ENCODE measurements around the gene SGTA. TPM values are rescaled to one million over a fixed set of nuclear protein-coding genes. Genes with fewer than 3 reads are reported as not detected.

The SGTA gene
- total RNA-seq, 1 experiment from 2014 or later, result 109 TPM

DNA sequence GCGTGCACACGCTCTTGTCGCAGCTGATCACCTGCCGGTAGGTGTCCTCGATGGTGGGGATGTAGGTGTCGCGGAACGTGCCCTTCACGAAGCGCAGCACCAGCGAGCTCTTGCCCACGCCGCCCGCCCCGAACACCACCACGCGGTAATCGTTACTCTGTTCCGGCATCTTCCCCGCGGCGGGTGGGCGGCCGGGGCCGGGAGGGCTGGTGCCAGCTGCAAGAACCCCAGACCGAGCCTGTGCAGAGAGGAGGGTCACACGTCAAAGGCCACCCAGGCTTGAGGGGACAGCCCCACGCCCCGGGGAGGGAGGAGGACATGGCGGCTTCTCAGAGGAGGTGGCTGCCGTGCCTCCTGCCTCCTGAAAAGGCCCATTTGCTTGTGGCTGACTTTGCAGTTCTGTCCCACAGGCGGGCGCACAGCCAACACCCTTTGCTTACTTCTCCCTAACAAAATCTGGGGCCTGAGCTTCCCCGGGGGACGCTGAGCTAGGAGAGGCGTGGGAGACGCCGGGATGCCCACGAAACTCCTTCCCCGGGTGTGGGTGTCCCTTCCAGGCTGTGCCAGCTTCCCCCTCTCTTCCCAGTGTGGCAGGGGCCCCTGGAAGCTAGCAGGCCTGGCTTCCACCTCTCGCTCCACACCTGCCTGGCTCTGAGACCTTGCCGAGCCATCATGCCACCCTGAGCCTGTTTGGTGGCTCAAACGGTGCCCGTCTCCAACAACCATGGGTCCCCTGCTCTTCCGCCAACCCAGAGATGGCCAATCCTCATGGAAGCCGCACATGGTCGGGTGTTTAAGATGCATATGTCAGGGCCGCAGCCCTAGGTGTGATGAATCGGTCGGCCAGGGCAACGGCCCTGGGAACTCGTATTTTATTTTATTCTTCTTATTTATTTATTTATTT lies 65.2 kb downstream of the SGTA start:
- Histone ChIP-seq H3K27me3 (ENCODE audit: insufficient read depth, low read length) (no peaks in the 10 kb centered on the region), H3K4me3 (replicated peaks in 1 of 2; ENCODE audit: low read depth in 1 of 2, low read length in 2 of 2) (no peak overlapping the region), H3K79me2 (ENCODE audit: insufficient read depth, low read length) (peaks cover 11% of the 10 kb centered on the region; the same call in 1 of the 2 replicates), H3K36me3 (ENCODE audit: control insufficient read depth in 1 of 2, insufficient read depth in 2 of 2, low read length in 2 of 2) (peaks cover 0 to 5% of the 10 kb centered on the region in 2 experiments; a peak in 2 of 4 replicates), H3K9me3 (ENCODE audit: control insufficient read depth in 1 of 2, insufficient read depth in 1 of 2, low read depth in 1 of 2, low read length in 2 of 2) (peaks cover 10 to 11% of the 10 kb centered on the region in 2 experiments; a peak in 3 of 4 replicates), H3K4me1 (ENCODE audit: control insufficient read depth in 1 of 2, insufficient read depth in 2 of 2, low read length in 2 of 2) (peaks cover 14 to 27% of the 10 kb centered on the region in 2 experiments), H2AFZ (ENCODE audit: low read depth, low read length, poor library complexity, severe bottlenecking) (no peak overlapping the region), H3K9me2 (ENCODE audit: insufficient read depth) (no peaks in the 10 kb centered on the region), H3K9ac (ENCODE audit: low read length) (no peak overlapping the region), H4K20me1 (ENCODE audit: insufficient read depth) (no peaks in the 10 kb centered on the region), H3K4me2 (ENCODE audit: low read length) (no peak overlapping the region), H3K27ac (ENCODE audit: low read depth, low read length) (no peak overlapping the region)
- BruUV-seq (replicated peaks), result no TSS peak
- ChIA-PET POLR2A (no interaction called here), CTCF (no interaction called here), RAD21 (ENCODE audit: low non-redundant PET in 1 of 2, low total read pairs in 2 of 2, uncharacterized antibody in 2 of 2, unreplicated experiment in 2 of 2) (no interaction called here)
- no peak for DNase-seq (ENCODE audit: low read depth, low spot score)
- TF ChIP-seq POLR2A (IDR thresholded peaks at IDR 0.05; ENCODE audit: borderline replicate concordance, extremely low read depth, insufficient read depth, insufficient read length), result no peak
- no peak for TF ChIP-seq SP1 (IDR thresholded peaks at IDR 0.05; ENCODE audit: low read depth)
- TF ChIP-seq, protein P1, sequence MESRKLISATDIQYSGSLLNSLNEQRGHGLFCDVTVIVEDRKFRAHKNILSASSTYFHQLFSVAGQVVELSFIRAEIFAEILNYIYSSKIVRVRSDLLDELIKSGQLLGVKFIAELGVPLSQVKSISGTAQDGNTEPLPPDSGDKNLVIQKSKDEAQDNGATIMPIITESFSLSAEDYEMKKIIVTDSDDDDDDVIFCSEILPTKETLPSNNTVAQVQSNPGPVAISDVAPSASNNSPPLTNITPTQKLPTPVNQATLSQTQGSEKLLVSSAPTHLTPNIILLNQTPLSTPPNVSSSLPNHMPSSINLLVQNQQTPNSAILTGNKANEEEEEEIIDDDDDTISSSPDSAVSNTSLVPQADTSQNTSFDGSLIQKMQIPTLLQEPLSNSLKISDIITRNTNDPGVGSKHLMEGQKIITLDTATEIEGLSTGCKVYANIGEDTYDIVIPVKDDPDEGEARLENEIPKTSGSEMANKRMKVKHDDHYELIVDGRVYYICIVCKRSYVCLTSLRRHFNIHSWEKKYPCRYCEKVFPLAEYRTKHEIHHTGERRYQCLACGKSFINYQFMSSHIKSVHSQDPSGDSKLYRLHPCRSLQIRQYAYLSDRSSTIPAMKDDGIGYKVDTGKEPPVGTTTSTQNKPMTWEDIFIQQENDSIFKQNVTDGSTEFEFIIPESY (IDR thresholded peaks at IDR 0.05; ENCODE audit: extremely low read depth, insufficient replicate concordance, low read length), result no peak
- no peak for TF ChIP-seq TCF7L2 (IDR thresholded peaks at IDR 0.05; ENCODE audit: borderline replicate concordance, extremely low read depth, insufficient read depth, insufficient read length)
- no peak for TF ChIP-seq SRF (IDR thresholded peaks at IDR 0.05; ENCODE audit: low read depth)
- TF ChIP-seq FOSL1 (IDR thresholded peaks at IDR 0.05; ENCODE audit: low read depth), result no peak
- TF ChIP-seq SIN3A (IDR thresholded peaks at IDR 0.05; ENCODE audit: low read depth), result no peak
- TF ChIP-seq, protein P2, sequence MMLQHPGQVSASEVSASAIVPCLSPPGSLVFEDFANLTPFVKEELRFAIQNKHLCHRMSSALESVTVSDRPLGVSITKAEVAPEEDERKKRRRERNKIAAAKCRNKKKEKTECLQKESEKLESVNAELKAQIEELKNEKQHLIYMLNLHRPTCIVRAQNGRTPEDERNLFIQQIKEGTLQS (IDR thresholded peaks at IDR 0.05), result no peak
- no peak for TF ChIP-seq ELF1 (IDR thresholded peaks at IDR 0.05; ENCODE audit: borderline replicate concordance, low read depth)
- intact Hi-C loops (cut with micrococcal nuclease), result no loop called here
- no peak for ATAC-seq

Measured in HCT116 (cell line).